Glutamatergic neuron (in vitro differentiated cells): ENCODE results near the gene PIAS1. TPM values are rescaled to one million over a fixed set of nuclear protein-coding genes. Genes with fewer than 3 reads are reported as not detected.
"Not testable (repeated sequence)": the region's sequence is repeated elsewhere in the genome, so short reads cannot be mapped to it uniquely, and the experiment has no call there.

Experiments
- DNase-seq: peaks from one replicate; pipeline ENCODE4 v3.0.0; 2022
- H3K27ac Mint-ChIP-seq: one replicate; pipeline ENCODE4 v1.8.0; 2020; ENCODE audit warnings: mild to moderate bottlenecking, mixed read lengths, inconsistent platforms; ENCODE audit not compliant: unreplicated experiment
- H3K27me3 Mint-ChIP-seq: one replicate; pipeline ENCODE4 v1.8.0; 2020; ENCODE audit warnings: mild to moderate bottlenecking, moderate library complexity, mixed read lengths, inconsistent platforms; ENCODE audit not compliant: unreplicated experiment
- H3K36me3 Mint-ChIP-seq: one replicate; pipeline ENCODE4 v1.8.0; 2020; ENCODE audit warnings: mild to moderate bottlenecking, mixed read lengths, inconsistent platforms; ENCODE audit not compliant: unreplicated experiment
- H3K4me1 Mint-ChIP-seq: one replicate; pipeline ENCODE4 v1.8.0; 2020; ENCODE audit warnings: mild to moderate bottlenecking, low read depth, mixed read lengths, inconsistent platforms; ENCODE audit not compliant: unreplicated experiment
- H3K4me3 Mint-ChIP-seq: one replicate; pipeline ENCODE4 v1.8.0; 2020; ENCODE audit warnings: mild to moderate bottlenecking, mixed read lengths, inconsistent platforms; ENCODE audit not compliant: unreplicated experiment
- H3K9me3 Mint-ChIP-seq: one replicate; pipeline ENCODE4 v1.8.0; 2020; ENCODE audit warnings: mild to moderate bottlenecking, moderate library complexity, mixed read lengths, inconsistent platforms; ENCODE audit not compliant: unreplicated experiment
- total RNA-seq: library from RNA; stranded (reverse); fragmentation: NEBNext Ultra II Directional; extraction: Animal tissue kit (Norgen Biotek cat#: 25700); gene quantifications from one replicate; pipeline ENCODE4 v1.2.1, GENCODE V29; 2021; ENCODE audit not compliant: unreplicated experiment
- TF ChIP-seq, protein P1 (sequence below): fragments of 200-600 bp; sonication (generic); IDR thresholded peaks from one replicate; pipeline ENCODE4 v1.5.0; 2021; ENCODE audit not compliant: partially characterized antibody, unreplicated experiment

The PIAS1 gene
- total RNA-seq, 1 donor from 2014 or later = 64.9 TPM

- H3K27me3 Mint-ChIP-seq = peaks cover 2% of the 10 kb centered on the region
- peak overlapping the region; percentile 2 for H3K27ac Mint-ChIP-seq
- H3K4me1 Mint-ChIP-seq = peaks cover 3% of the 10 kb centered on the region
- H3K4me3 Mint-ChIP-seq = no peak overlapping the region
- peaks cover 1% of the 10 kb centered on the region for H3K36me3 Mint-ChIP-seq
- TF ChIP-seq, protein P1, sequence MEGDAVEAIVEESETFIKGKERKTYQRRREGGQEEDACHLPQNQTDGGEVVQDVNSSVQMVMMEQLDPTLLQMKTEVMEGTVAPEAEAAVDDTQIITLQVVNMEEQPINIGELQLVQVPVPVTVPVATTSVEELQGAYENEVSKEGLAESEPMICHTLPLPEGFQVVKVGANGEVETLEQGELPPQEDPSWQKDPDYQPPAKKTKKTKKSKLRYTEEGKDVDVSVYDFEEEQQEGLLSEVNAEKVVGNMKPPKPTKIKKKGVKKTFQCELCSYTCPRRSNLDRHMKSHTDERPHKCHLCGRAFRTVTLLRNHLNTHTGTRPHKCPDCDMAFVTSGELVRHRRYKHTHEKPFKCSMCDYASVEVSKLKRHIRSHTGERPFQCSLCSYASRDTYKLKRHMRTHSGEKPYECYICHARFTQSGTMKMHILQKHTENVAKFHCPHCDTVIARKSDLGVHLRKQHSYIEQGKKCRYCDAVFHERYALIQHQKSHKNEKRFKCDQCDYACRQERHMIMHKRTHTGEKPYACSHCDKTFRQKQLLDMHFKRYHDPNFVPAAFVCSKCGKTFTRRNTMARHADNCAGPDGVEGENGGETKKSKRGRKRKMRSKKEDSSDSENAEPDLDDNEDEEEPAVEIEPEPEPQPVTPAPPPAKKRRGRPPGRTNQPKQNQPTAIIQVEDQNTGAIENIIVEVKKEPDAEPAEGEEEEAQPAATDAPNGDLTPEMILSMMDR = peak; percentile 55
- peak; percentile 24 for DNase-seq
- H3K9me3 Mint-ChIP-seq = no peaks in the 10 kb centered on the region
These were observed 100.9 kb downstream of the PIAS1 start for GRCh38 chr15:68154923-68155559.

DNA sequence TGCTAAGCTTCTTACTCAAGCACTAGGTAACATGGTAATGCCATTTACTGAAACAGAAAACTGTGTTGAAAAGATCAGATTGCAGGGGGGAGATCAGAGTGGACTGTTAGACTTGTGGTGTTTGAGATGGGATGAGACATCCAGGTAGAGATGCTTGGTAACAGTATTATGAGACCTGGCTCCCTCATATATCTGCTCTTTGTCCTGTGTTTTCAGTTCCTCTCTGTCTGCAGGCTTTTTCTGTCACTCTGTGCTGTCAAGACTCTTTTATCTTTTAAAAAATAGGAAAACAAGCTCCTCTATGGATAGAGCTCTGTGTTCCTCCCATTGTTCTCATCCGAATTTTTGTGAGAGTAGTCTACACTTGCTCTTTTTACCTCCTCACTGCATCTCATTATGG is 103.0 kb downstream of the PIAS1 start:
- Mint-ChIP-seq H3K36me3 (peaks cover 7% of the 10 kb centered on the region), H3K4me3 (no peak overlapping the region), H3K9me3 (no peaks in the 10 kb centered on the region), H3K4me1 (peaks cover 3% of the 10 kb centered on the region), H3K27me3 (peaks cover 3% of the 10 kb centered on the region), H3K27ac (no peak overlapping the region)
- TF ChIP-seq, protein P1 = no peak
- no peak for DNase-seq

GRCh38 chr15:68158046-68158628 is 104.0 kb downstream of the PIAS1 start:
- no peak for DNase-seq
- H3K27ac Mint-ChIP-seq = no peak overlapping the region
- no peak overlapping the region for H3K4me3 Mint-ChIP-seq
- H3K4me1 Mint-ChIP-seq = no peaks in the 10 kb centered on the region
- peaks cover 7% of the 10 kb centered on the region for H3K36me3 Mint-ChIP-seq
- H3K9me3 Mint-ChIP-seq = peaks cover 3% of the 10 kb centered on the region
- TF ChIP-seq, protein P1 = no peak
- peaks cover 2% of the 10 kb centered on the region for H3K27me3 Mint-ChIP-seq

DNA sequence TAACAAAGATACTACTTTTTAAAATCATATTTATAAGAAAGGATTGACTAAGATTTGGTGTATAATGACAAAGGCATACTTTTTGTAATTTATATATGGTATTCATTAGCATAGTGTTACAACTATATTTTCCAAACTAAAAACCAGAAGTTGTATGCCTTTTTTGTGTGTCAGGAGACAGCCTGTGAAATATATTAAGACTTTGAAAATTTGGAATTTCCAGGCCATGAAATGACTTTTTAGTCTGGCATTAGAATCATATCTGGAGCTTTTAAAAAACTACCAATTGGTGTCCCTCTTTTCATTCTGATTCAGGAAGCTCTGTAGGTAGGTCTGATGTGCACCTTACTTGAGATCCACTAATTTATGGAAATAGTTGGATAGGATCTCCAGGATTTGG is 109.1 kb downstream of the PIAS1 start:
- H3K4me1 Mint-ChIP-seq = no peaks in the 10 kb centered on the region
- TF ChIP-seq, protein P1 = no peak
- H3K36me3 Mint-ChIP-seq = peaks cover 7% of the 10 kb centered on the region
- H3K9me3 Mint-ChIP-seq = peaks cover 3% of the 10 kb centered on the region
- no peak overlapping the region for H3K4me3 Mint-ChIP-seq
- H3K27ac Mint-ChIP-seq = no peak overlapping the region
- H3K27me3 Mint-ChIP-seq = peaks cover 2% of the 10 kb centered on the region
- no peak for DNase-seq

DNA sequence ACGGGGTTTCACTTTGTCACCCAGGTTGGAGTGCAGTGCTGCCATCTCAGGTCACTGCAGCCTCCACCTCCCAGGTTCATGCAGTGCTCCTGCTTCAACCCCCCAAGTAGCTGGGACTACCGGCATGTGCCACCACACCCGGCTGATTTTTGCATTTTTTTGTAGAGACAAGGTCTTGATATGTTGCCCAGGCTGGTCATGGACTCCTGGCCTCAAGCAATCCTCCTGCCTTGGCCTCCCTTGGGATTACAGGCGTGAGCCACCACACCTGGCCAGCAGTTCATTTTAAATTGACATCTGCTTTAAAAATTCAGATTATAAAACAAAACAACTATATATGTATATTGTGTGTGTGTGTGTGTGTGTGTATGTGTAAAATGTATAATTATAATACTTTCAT is 112.7 kb downstream of the PIAS1 start:
- Mint-ChIP-seq H3K4me3 (no peak overlapping the region), H3K27ac (no peak overlapping the region), H3K9me3 (peaks cover 3% of the 10 kb centered on the region), H3K4me1 (no peaks in the 10 kb centered on the region), H3K27me3 (peaks cover 3% of the 10 kb centered on the region), H3K36me3 (no peaks in the 10 kb centered on the region)
- TF ChIP-seq, protein P1 = no peak
- DNase-seq = no peak

DNA sequence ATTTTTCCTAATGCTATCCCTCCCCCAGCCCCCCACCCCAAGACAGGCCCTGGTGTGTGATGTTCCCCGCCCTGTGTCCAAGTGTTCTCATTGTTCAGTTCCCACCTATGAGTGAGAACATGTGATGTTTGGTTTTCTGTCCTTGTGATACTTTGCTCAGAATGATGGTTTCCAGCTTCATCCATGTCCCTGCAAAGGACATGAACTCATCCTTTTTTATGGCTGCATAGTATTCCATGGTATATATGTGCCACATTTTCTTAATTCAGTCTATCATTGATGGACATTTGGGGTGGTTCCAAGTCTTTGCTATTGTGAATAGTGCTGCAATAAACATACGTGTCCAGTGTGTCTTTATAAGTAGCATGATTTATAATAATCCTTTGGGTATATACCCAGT is 117.9 kb downstream of the PIAS1 start:
- not testable (repeated sequence) for DNase-seq, H3K27ac Mint-ChIP-seq, H3K27me3 Mint-ChIP-seq, H3K9me3 Mint-ChIP-seq, H3K36me3 Mint-ChIP-seq, H3K4me1 Mint-ChIP-seq, H3K4me3 Mint-ChIP-seq
